HG03565 (cell line): ENCODE measurements around the gene TMEM178B.
"Not testable (repeated sequence)": the region's sequence is repeated elsewhere in the genome, so short reads cannot be mapped to it uniquely, and the experiment has no call there.

Source experiments
- ATAC-seq: cut with Tn5 transposase; IDR thresholded peaks from one replicate; pipeline ENCODE4 v1.9.1; 2021; ENCODE audit warnings: mild to moderate bottlenecking, moderate library complexity; ENCODE audit not compliant: unreplicated experiment

The TMEM178B gene

GRCh38 chr7:141073641-141074161 is at the start of gene TMEM178B:
Gene TMEM178B (plus strand): TSS chr7:141074064.
- no peak for ATAC-seq

DNA sequence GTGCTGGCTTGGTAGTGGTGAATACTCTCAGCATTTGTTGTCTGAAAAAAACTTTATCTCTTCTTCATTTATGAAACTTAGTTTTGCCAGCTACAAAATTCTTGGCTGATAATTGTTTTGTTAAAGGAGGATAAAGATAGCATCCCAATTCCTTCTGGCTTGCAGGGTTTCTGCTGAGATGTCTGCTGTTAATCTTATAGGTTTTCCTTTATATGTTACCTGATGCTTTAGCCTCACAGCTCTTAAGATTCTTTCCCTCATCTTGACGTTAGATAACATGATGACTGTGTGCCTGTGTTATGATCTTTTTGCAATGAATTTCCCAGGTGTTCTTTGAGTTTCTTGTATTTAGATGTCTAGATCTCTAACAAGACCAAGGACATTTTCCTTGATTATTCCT is 49.2 kb upstream of the TMEM178B start:
- ATAC-seq, result no peak

GRCh38 chr7:141027043-141027442 is 46.8 kb upstream of the TMEM178B start:
- ATAC-seq, result no peak

- no peak for ATAC-seq
Measured at GRCh38 chr7:141028767-141029166, 45.1 kb upstream of the TMEM178B start.

- not testable (repeated sequence) for ATAC-seq
Measured at GRCh38 chr7:141032539-141033323, 41.1 kb upstream of the TMEM178B start.

DNA sequence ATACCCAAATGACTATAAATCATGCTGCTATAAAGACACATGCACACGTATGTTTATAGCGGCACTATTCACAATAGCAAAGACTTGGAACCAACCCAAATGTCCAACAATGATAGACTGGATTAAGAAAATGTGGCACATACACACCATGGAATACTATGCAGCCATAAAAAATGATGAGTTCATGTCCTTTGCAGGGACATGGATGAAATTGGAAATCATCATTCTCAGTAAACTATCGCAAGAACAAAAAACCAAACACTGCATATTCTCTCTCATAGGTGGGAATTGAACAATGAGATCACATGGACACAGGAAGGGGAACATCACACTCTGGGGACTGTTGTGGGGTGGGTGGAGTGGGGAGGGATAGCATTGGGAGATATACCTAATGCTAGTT is 35.8 kb upstream of the TMEM178B start:
- not testable (repeated sequence) for ATAC-seq

GRCh38 chr7:141039376-141039775 is 34.5 kb upstream of the TMEM178B start:
- ATAC-seq, result no peak

- ATAC-seq, result no peak
Measured at GRCh38 chr7:141042222-141043193, 31.4 kb upstream of the TMEM178B start.

DNA sequence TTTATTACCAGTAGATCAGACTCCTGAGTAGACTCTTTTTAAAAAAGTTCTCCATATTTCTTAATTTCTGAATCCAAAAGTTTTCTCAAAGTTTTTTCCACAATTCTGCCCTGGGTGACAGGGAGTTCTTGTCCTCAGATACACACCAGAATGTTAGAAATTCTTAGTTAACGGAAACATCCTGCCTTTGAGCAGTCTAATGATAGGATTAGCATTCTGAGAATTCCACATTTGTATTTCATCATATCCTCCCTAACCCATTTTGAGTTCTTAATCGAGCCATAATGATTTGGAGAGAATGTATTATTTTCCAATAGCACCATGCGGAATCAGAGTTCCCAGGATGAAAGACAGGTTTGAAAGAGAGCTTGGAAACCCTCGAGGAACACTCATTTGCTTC is 30.2 kb upstream of the TMEM178B start:
- ATAC-seq, result no peak

DNA sequence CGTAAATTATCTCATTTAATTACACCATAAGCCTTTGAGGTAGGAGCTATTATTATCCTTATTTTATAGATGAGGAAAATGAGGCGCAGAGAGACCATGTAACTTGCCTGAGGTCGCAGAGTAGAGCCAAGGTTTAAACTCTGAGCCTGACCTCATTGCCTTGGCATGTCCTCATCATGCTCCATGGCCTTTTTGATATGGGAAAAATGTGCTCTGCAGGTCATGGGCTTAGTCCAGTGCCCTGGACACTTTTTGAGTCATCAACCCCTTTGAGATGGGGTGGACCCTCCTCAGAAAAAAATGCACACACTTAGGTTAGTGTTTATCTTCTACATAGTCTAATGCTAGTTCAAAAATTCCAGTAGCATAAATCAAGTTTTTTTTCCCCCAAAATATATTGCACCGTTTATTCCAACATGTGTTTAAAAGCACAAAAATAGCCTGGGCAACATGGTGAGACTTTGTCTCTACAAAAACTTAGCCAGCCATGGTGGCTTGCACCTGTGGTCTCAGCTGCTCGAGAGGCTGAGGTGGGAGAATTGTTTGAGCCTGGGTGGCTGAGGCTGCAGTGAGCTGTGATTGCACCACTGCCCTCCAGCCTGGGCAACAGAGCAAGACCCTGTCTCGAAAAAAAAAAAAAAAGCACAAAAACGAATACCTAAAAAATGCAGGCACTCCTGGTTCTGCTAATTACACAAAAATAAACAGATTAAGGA is 28.6 kb upstream of the TMEM178B start:
- ATAC-seq, result no peak

DNA sequence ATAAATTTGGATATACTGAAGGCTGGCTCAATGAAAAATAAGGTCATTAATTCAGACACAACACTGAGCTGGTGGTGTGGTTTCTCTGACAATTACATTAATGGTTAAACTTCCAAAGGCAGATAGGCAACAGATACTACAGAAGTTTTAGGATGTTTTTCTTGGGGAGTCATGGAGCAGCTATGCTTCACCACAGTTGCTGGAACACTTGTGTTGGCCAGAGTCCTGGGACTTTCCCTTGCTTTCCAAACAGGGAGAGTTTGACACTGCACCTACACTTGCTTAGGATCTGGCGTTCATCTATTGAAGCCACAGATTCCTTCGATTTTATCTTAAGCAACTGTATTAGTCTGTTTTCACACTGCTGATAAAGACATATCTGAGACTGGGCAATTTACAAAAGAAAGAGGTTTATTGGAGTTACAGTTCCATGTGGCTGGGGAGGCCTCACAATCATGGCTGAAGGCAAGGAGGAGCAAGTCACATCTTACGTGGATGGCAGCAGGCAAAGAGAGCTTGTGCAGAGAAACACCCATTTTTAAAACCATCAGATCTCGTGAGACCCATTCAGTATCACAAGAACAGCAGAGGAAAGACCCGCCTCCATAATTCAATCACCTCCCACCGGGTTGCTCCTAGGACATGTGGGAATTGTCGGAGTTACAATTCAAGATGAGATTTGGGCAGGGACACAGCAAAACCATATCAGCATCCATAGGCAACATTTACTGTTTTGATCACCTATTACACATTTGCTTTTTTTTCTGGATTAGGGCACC is 27.8 kb upstream of the TMEM178B start:
- ATAC-seq, result no peak

DNA sequence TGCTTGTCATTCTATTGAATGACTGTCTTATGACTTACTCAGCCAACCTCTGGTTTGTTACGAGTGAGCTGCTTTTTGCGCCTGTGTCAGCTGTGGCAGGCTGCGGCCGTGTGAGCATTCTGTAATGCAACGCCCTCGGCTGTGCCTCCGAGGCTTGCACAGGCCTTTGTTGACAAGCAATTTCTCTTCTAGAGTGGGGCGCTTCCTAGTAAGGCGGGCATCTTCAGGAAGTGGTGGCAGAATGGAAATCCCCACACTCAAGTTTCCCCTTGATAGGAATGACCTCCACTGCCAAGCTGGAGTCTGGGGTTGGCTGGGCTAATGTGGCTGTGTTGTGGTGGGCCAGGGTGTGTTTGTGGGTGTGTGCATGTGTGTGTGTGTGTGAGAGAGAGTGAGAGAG is 20.2 kb upstream of the TMEM178B start:
- no peak for ATAC-seq

DNA sequence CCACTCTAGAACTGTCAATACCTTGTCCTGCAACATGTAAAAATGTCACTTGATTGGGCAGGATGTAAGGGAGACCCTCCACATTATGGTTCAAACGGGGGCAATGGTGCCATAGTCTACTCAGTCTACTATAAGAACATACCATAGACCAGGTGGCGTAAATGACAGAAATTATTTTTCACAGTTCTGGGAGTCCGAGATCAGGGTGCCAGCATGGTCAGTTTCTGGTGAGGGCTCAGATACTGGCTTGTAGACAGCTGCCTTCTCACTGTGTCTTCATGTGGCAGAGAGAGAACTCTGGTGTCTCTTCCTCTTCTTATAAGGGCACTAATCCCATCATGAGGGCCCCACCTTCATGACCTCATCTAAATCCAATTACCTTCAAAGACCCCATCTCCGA is 18.7 kb upstream of the TMEM178B start:
- no peak for ATAC-seq

DNA sequence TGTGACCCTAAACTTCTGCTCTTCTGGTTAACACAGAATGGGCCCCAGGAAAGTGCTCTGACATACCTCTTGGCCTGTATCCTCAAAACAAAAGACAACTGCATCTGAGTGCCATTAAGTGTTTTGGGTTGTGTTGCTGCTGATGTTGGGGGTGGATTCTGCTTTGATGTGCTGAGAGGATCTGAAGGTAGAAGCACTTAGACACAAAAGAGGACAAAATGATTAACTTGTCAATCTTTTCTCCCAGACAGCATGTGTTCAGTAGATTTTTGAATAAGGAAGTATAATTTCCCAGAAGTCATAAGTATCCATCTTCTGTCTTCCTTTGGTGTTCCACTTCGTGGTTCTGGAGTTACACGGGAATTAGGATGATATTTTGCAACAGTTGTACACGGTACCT is 16.1 kb upstream of the TMEM178B start:
- ATAC-seq, result no peak

GRCh38 chr7:141067856-141068255 is 6.0 kb upstream of the TMEM178B start:
- not testable (repeated sequence) for ATAC-seq

DNA sequence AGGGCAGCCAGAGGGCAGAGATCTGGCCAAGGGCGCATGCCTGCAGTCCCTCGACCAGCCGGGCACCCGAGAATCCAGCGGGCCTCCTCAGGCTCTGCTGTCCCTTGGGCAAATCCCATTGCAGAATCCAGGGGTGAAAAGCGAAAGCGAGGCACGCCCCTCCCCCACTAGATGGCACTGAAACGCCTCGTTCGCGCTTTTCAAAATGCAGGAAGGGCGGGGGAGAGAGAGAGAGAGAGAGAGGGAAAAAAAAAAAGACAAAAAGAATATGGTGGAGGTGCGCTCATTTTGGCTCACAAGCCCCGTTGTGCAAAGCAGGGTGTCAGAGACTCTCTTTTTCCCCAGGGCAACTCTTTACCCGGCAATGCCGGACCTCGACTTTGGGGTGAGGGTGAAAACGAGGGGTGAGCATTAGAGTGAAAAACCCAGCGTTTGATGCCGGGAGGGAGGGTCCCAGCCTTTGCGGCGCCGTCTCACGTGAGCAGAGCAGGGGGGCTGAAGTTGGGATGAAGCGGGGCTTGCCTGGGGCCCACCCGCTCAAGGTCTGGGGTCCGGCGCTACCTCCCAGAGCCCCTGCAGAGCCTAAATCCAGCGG is 2.5 kb upstream of the TMEM178B start:
- ATAC-seq, result no peak

DNA sequence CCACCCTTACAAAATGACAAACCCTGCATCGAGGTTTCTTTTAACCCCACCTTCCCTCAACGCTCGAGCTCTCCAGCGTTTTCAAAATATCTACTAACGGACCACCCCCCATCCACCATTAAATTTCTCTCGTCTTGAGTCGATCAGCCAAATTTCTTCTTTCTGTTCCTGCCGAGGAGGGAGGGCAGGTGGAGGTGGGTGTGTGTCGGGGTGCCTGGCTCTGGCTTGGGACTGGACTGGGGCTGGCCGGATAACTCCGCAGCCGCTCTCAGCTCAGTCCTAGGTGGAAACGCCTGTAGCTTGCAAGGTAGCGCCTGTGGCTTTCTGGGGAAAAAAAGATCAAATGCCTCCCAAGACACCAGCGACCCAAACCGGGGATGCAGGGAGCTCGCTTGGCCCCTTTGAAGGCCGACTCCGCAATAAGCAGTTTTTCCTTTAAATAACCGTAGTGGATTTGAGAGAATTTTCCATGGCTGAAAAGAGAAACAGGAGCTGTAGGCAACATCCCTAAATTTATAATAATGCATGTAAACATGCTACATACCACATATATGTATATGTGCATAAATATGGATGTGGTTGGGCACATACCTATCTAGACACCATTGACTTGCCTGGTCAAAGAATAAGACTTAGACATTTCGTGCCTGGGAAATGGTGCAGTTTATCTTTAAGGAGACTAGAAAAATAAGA is 1.9 kb upstream of the TMEM178B start:
- no peak for ATAC-seq

DNA sequence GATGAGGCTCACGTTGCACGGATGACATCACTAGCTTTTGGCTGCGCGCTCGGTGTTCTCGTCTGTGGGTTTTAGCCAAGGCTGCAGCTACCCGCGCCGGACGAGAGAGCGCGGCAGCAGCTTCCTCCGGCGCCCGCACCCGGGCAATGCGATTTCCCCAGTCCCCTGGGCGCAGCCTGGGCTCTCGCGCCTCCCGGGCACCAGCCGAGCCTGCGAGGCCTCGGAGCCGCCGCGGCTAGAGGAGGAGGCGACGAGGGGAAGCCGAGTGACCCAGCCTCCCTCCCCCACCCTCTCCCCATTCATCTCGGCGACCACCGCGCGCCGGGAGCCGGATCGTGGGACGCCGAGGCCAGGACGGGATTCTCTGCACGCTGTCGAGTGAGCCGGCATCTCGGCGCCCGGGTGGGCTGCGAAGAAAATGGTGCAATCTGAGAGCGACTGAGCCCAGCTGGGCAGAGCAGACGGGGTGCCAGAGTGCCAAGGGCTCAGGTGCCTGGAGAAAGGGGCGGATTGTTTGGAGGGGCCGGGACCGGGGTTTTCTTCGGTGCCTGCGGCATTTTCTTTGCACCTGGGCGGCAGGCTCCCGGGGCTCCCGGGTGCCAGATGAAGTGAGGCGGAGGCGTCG is 1.2 kb upstream of the TMEM178B start:
- ATAC-seq, result no peak

GRCh38 chr7:141073173-141073640 is 657 bp upstream of the TMEM178B start:
- no peak for ATAC-seq
